ENCODE results near the gene CD27. TPM values are rescaled to one million over a fixed set of nuclear protein-coding genes. Genes with fewer than 3 reads are reported as not detected.
"Not testable (repeated sequence)": the region's sequence is repeated elsewhere in the genome, so short reads cannot be mapped to it uniquely, and the experiment has no call there.

CD27 gene
- total RNA-seq, 1 donor from 2014 or later, result 39.3 TPM

- Mint-ChIP-seq H3K4me1 (peaks cover 28% of the 10 kb centered on the region), H3K4me3 (peak overlapping the region; percentile 97), H3K27ac (peak overlapping the region; percentile 96), H3K36me3 (ENCODE audit: low read depth) (peaks cover 43% of the 10 kb centered on the region), H3K27me3 (no peaks in the 10 kb centered on the region), H3K9me3 (no peaks in the 10 kb centered on the region)
- ChIA-PET POLR2A (interaction anchor here (0.7 to 2.6 kb wide), 3 partner anchors 24 to 48 kb away, joined by 3 to 10 read pairs (median 8); partner anchors contain the start of genes TAPBPL and VAMP1), CTCF (no interaction called here)
- intact Hi-C loops (cut with micrococcal nuclease), result loop anchor here (1.0 kb wide), 2 partner anchors 74 to 358 kb away; partner anchors contain the start of genes NOP2 and USP5
- ATAC-seq (ENCODE audit: low read depth), result peak; percentile 35
- no peak for DNase-seq
- TF ChIP-seq CTCF (IDR thresholded peaks at IDR 0.05), result no peak
Measured at GRCh38 chr12:6494258-6494743, 49.5 kb downstream of the CD27 start.

- CTCF ChIA-PET, result interaction anchor here (1.0 kb wide), 1 partner anchor 43 kb away, joined by 3 read pairs; no protein-coding TSS in a partner anchor
Measured at GRCh38 chr12:6494968-6495367, 50.2 kb downstream of the CD27 start.

DNA sequence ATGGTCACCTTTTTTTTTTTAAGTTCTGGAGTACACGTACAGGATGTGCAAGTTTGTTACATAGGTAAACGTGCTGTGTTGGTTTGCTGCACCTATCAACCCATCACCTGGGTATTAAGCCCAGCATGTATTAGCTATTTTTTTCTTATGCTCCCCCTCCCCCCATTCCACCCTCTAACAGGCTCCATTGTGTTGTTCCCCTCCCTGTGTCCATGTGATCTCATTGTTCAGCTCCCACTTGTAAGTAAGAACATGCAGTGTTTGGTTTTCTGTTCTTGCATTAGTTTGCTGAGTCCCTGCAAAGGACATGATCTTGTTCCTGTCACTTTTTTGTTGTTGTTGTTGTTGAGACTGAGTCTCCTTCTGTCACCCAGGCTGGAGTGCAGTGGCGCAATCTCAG lies 52.5 kb downstream of the CD27 start:
- ATAC-seq (ENCODE audit: low read depth); intact Hi-C loops (cut with micrococcal nuclease); POLR2A ChIA-PET; DNase-seq; CTCF ChIA-PET; H3K27me3 Mint-ChIP-seq; H3K4me3 Mint-ChIP-seq; H3K9me3 Mint-ChIP-seq: not testable (repeated sequence)
- Mint-ChIP-seq H3K36me3 (ENCODE audit: low read depth) (peaks cover 31% of the 10 kb centered on the region), H3K27ac (peak overlapping the region; percentile 37), H3K4me1 (peaks cover 25% of the 10 kb centered on the region)

More at GRCh38 chr12:6494968-6495367, 50.2 kb downstream of the CD27 start:
- TF ChIP-seq CTCF (IDR thresholded peaks at IDR 0.05), result no peak
- DNase-seq (no peak), ATAC-seq (ENCODE audit: low read depth) (no peak)
- intact Hi-C loops (cut with micrococcal nuclease), result loop anchor here (1.0 kb wide), 2 partner anchors 73 to 357 kb away; partner anchors contain the start of genes NOP2 and USP5
- Mint-ChIP-seq H3K27me3 (no peaks in the 10 kb centered on the region), H3K27ac (peak overlapping the region; percentile 96), H3K36me3 (ENCODE audit: low read depth) (peaks cover 43% of the 10 kb centered on the region), H3K4me1 (peaks cover 28% of the 10 kb centered on the region), H3K9me3 (no peaks in the 10 kb centered on the region), H3K4me3 (peak overlapping the region; percentile 97)
- POLR2A ChIA-PET, result interaction anchor here (2.1 to 2.6 kb wide), 2 partner anchors 24 to 48 kb away, joined by 8 to 10 read pairs; partner anchors contain the start of gene VAMP1

DNA sequence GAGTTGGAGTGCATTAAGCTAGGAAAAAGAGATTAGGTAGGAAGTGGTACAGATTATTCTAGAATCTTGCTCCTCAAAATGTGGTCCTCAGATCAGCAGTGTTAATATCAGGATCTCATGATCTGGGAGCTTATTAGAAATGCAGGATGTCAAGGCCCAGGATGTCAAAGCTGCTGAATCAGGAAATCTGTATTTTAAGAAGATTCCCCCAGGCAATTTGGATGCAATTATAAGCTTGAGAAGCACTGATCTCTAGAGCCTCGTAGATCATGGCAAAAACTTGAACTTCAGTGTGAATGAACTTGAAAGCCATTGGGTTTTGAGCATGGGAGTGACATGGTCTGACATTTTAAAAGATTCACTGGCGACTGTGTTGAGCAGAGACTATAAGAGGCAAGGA lies 55.7 kb downstream of the CD27 start:
- no peaks in the 10 kb centered on the region for H3K27me3 Mint-ChIP-seq
- CTCF ChIA-PET, result interaction anchor here (0.8 kb wide), 1 partner anchor 35 kb away, joined by 3 read pairs; no protein-coding TSS in a partner anchor
- no peak for TF ChIP-seq CTCF (IDR thresholded peaks at IDR 0.05)
- peaks cover 2% of the 10 kb centered on the region for H3K4me1 Mint-ChIP-seq
- H3K9me3 Mint-ChIP-seq, result no peaks in the 10 kb centered on the region
- DNase-seq, result no peak
- peaks cover 25% of the 10 kb centered on the region for H3K36me3 Mint-ChIP-seq (ENCODE audit: low read depth)
- POLR2A ChIA-PET, result interaction anchor here (0.7 kb wide), 1 partner anchor 76 kb away, joined by 4 read pairs; no protein-coding TSS in a partner anchor
- intact Hi-C loops (cut with micrococcal nuclease), result no loop called here
- H3K27ac Mint-ChIP-seq, result no peak overlapping the region
- no peak overlapping the region for H3K4me3 Mint-ChIP-seq
- ATAC-seq (ENCODE audit: low read depth), result no peak

Other genes starting within 250 kb of the CD27 start
- 1.6 and 2.5 TPM in 2 replicates for gene CD9, start 244.6 kb upstream of the CD27 start, total RNA-seq
- not detected in 2 replicates for gene PLEKHG6, start 134.3 kb upstream of the CD27 start, total RNA-seq
- 0.37 TPM in 1 of 2 replicates, not detected in the other for gene TNFRSF1A, start 102.9 kb upstream of the CD27 start, total RNA-seq
- not detected in 2 replicates for gene SCNN1A, start 69.4 kb upstream of the CD27 start, total RNA-seq
- 0.33 TPM in 1 of 2 replicates, not detected in the other for gene LTBR, start 60.8 kb upstream of the CD27 start, total RNA-seq
- 52.5 and 64.0 TPM in 2 replicates for gene TAPBPL, start 7.1 kb downstream of the CD27 start, total RNA-seq
- gene VAMP1, start 25.7 kb downstream of the CD27 start, total RNA-seq, result 32.9 and 34.5 TPM in 2 replicates
- 130 and 145 TPM in 2 replicates for gene MRPL51, start 48.3 kb downstream of the CD27 start, total RNA-seq
- 38.4 and 40.9 TPM in 2 replicates for gene NCAPD2, start 49.1 kb downstream of the CD27 start, total RNA-seq
- gene GAPDH, start 89.6 kb downstream of the CD27 start, total RNA-seq, result 1,003 and 1,033 TPM in 2 replicates
- 23.6 and 25.9 TPM in 2 replicates for gene IFFO1, start 111.1 kb downstream of the CD27 start, total RNA-seq
- gene NOP2, start 123.3 kb downstream of the CD27 start, total RNA-seq, result 114 and 121 TPM in 2 replicates
- 342 and 345 TPM in 2 replicates for gene CHD4, start 162.4 kb downstream of the CD27 start, total RNA-seq
- gene LPAR5, start 191.0 kb downstream of the CD27 start, total RNA-seq, result 27.7 and 30.4 TPM in 2 replicates
- 5.4 and 7.7 TPM in 2 replicates for gene ACRBP, start 202.5 kb downstream of the CD27 start, total RNA-seq
- gene ING4, start 218.2 kb downstream of the CD27 start, total RNA-seq, result 31.6 and 39.2 TPM in 2 replicates
- 81.7 and 98.6 TPM in 2 replicates for gene ZNF384, start 244.4 kb downstream of the CD27 start, total RNA-seq

All from activated B cell treated with CpG ODN at 0.5 μM for 24 hours (primary cell).